Measurements from ENCODE around the gene AIFM3.

GRCh38 chr22:20972933-20973577 is 6.0 kb downstream of the AIFM3 start:
- no peak for TF ChIP-seq CTCF (IDR thresholded peaks at IDR 0.05; ENCODE audit: low read depth, low read length, poor library complexity, severe bottlenecking)
- no peak for TF ChIP-seq EZH2phosphoT487 (IDR thresholded peaks at IDR 0.05; ENCODE audit: borderline replicate concordance, low read length)
